OCI-LY7 (cell line): Measurements from ENCODE around the gene CST3. TPM values are rescaled to one million over a fixed set of nuclear protein-coding genes. Genes with fewer than 3 reads are reported as not detected.

ENCODE experiments used
- BruUV-seq: library from RNA; stranded (reverse); fragments of 400-500 nt; replicated peaks from 2 replicates; lab custom pipeline; 2021; lab: Mats Ljungman, UMichigan
- CTCF ChIA-PET: fragments of 300-600 bp; sonication (Branson Sonifier 250); formaldehyde crosslinking; loops from one replicate; lab custom pipeline; 2022; ENCODE audit warnings: antibody characterized with exemption; ENCODE audit not compliant: unreplicated experiment; lab: Charles Lee
- POLR2A ChIA-PET: fragments of 300-600 bp; sonication (Branson Sonifier 250); formaldehyde crosslinking; loops from one replicate; lab custom pipeline; 2022; ENCODE audit warnings: antibody characterized with exemption; lab: Charles Lee
- DNase-seq: peaks from one replicate; pipeline ENCODE4 v3.0.0-alpha.2; 2015; ENCODE audit warnings: low spot score
- H2AFZ ChIP-seq: fragments of 200-600 bp; sonication (generic), shearing (Covaris generic); 2 replicates; pipeline ENCODE4 v1.6.1; 2014; ENCODE audit warnings: mild to moderate bottlenecking, antibody characterized with exemption, low read length, moderate library complexity
- H3K27ac ChIP-seq: fragments of 200-600 bp; sonication (generic); 2 replicates; pipeline ENCODE4 v1.5.1; 2014; ENCODE audit warnings: mixed run types, low read depth, mild to moderate bottlenecking, moderate library complexity, low read length, inconsistent platforms; ENCODE audit not compliant: poor library complexity, severe bottlenecking
- H3K36me3 ChIP-seq: fragments of 200-600 bp; sonication (generic); 2 replicates; pipeline ENCODE4 v1.6.1; 2014; ENCODE audit warnings: mild to moderate bottlenecking, antibody characterized with exemption, low read length, moderate library complexity, mixed read lengths; ENCODE audit not compliant: insufficient read depth
- H3K4me1 ChIP-seq: fragments of 200-600 bp; sonication (generic); 2 replicates; pipeline ENCODE4 v1.5.1; 2014; ENCODE audit warnings: mild to moderate bottlenecking, low read length; ENCODE audit not compliant: insufficient read depth, poor library complexity, severe bottlenecking
- H3K4me2 ChIP-seq: fragments of 200-600 bp; sonication (generic); 2 replicates; pipeline ENCODE4 v1.6.1; 2014; ENCODE audit warnings: mild to moderate bottlenecking, low read length
- H3K4me3 ChIP-seq: fragments of 200-600 bp; sonication (generic); 2 replicates; pipeline ENCODE4 v1.5.1; 2014; ENCODE audit warnings: mild to moderate bottlenecking, low read depth, low read length; ENCODE audit not compliant: poor library complexity, severe bottlenecking
- H3K79me2 ChIP-seq: fragments of 200-600 bp; sonication (generic); 2 replicates; pipeline ENCODE4 v1.6.1; 2016; ENCODE audit warnings: low read depth, mild to moderate bottlenecking, low read length, moderate library complexity, mixed read lengths; ENCODE audit not compliant: insufficient read depth
- H3K9me2 ChIP-seq: fragments of 200-600 bp; sonication (generic); 2 replicates; pipeline ENCODE4 v1.6.1; 2016; ENCODE audit warnings: mild to moderate bottlenecking, low read length, mixed read lengths; ENCODE audit not compliant: insufficient read depth
- H3K9me3 ChIP-seq: fragments of 200-600 bp; sonication (generic); 2 replicates; pipeline ENCODE4 v1.6.1; 2014; ENCODE audit warnings: mild to moderate bottlenecking, mixed run types, low read length, mixed read lengths
- H4K20me1 ChIP-seq: fragments of 200-600 bp; sonication (generic); 2 replicates; pipeline ENCODE4 v1.6.1; 2014; ENCODE audit warnings: mild to moderate bottlenecking, antibody characterized with exemption, low read length, moderate library complexity, mixed read lengths; ENCODE audit not compliant: insufficient read depth
- CTCF ChIP-seq: fragments of 200-600 bp; sonication (generic); conservative IDR thresholded peaks from 2 replicates; pipeline ENCODE4 v1.5.1; 2014; ENCODE audit warnings: mild to moderate bottlenecking, antibody characterized with exemption, low read length, moderate library complexity, mixed read lengths
- EZH2phosphoT487 ChIP-seq: fragments of 200-600 bp; sonication (generic); IDR thresholded peaks from 2 replicates; pipeline ENCODE4 v1.6.1; 2018; ENCODE audit warnings: low read depth, borderline replicate concordance, mild to moderate bottlenecking, mixed run types, antibody characterized with exemption, low read length, moderate library complexity, mixed read lengths
- intact Hi-C: fragments of 100-400 bp; cut with micrococcal nuclease; formaldehyde crosslinking; loops from one replicate; pipeline ENCODE4 v1.10.0; 2022; ENCODE audit not compliant: unreplicated experiment
- total RNA-seq, 2 experiments: library from RNA; depleted of rRNA in 1 of 2; stranded (reverse); fragments of >200 nt in 1 of 2; shearing (Covaris generic) in 1 of 2; gene quantifications; 2 replicates each; pipeline ENCODE4 v1.2.3, GENCODE V29; 2014 to 2022

Gene CST3
- total RNA-seq, 2 experiments from 2014 or later, result not detected

GRCh38 chr20:23639490-23639958 lies 1.8 kb upstream of the CST3 start:
- Histone ChIP-seq H2AFZ (no peak overlapping the region), H3K9me2 (no peaks in the 10 kb centered on the region), H3K4me1 (no peaks in the 10 kb centered on the region), H3K27ac (no peak overlapping the region), H3K4me2 (no peak overlapping the region), H3K9me3 (no peaks in the 10 kb centered on the region), H3K36me3 (no peaks in the 10 kb centered on the region), H3K79me2 (no peaks in the 10 kb centered on the region), H4K20me1 (no peaks in the 10 kb centered on the region), H3K4me3 (no peak overlapping the region)
- TF ChIP-seq CTCF (no peak), EZH2phosphoT487 (no peak)
- POLR2A ChIA-PET, result no interaction called here
- no peak for DNase-seq
- intact Hi-C loops, result no loop called here
- BruUV-seq, result no TSS peak
- CTCF ChIA-PET, result no interaction called here

- Histone ChIP-seq H3K36me3 (no peaks in the 10 kb centered on the region), H3K9me3 (no peaks in the 10 kb centered on the region), H3K4me3 (no peak overlapping the region), H3K79me2 (no peaks in the 10 kb centered on the region), H4K20me1 (no peaks in the 10 kb centered on the region), H3K27ac (no peak overlapping the region), H2AFZ (no peak overlapping the region), H3K4me2 (no peak overlapping the region), H3K4me1 (no peaks in the 10 kb centered on the region), H3K9me2 (no peaks in the 10 kb centered on the region)
- ChIA-PET POLR2A (no interaction called here), CTCF (no interaction called here)
- TF ChIP-seq CTCF (no peak), EZH2phosphoT487 (no peak)
- DNase-seq, result no peak
- intact Hi-C loops, result no loop called here
- BruUV-seq, result no TSS peak
These were observed 554 bp upstream of the CST3 start for GRCh38 chr20:23638309-23638708.

GRCh38 chr20:23636908-23637281 lies 860 bp downstream of the CST3 start:
- Histone ChIP-seq H3K9me3 (no peaks in the 10 kb centered on the region), H3K79me2 (no peaks in the 10 kb centered on the region), H3K4me1 (no peaks in the 10 kb centered on the region), H2AFZ (no peak overlapping the region), H4K20me1 (no peaks in the 10 kb centered on the region), H3K36me3 (no peaks in the 10 kb centered on the region), H3K4me2 (no peak overlapping the region), H3K27ac (no peak overlapping the region), H3K4me3 (no peak overlapping the region), H3K9me2 (no peaks in the 10 kb centered on the region)
- intact Hi-C loops, result no loop called here
- DNase-seq, result no peak
- POLR2A ChIA-PET, result no interaction called here
- TF ChIP-seq CTCF (no peak), EZH2phosphoT487 (no peak)
- CTCF ChIA-PET, result no interaction called here
- no TSS peak for BruUV-seq
